ENCODE data around the gene TDP2.
A peak's percentile ranks its signal among the peaks of the same experiment; 100 is the strongest.
"Not testable (repeated sequence)": the region's sequence is repeated elsewhere in the genome, so short reads cannot be mapped to it uniquely, and the experiment has no call there.

Gene TDP2

GRCh38 chr6:24668066-24668996 is 1.6 kb upstream of the TDP2 start:
- H3K36me3 Mint-ChIP-seq, result peaks cover 20 to 40% of the 10 kb centered on the region in 2 donors
- peak overlapping the region; percentile 11 to 99 for H3K4me3 Mint-ChIP-seq
- peaks cover 18 to 40% of the 10 kb centered on the region in 2 donors for H3K4me1 Mint-ChIP-seq
- not testable (repeated sequence) for ATAC-seq (replicated peaks); H3K27me3 Mint-ChIP-seq; H3K9me3 Mint-ChIP-seq; H3K27ac Mint-ChIP-seq; DNase-seq

- Mint-ChIP-seq H3K27ac (peak overlapping the region; percentile 99), H3K36me3 (peaks cover 24 to 44% of the 10 kb centered on the region in 2 donors), H3K4me3 (peak overlapping the region; percentile 94 to 99), H3K27me3 (no peaks in the 10 kb centered on the region), H3K9me3 (peaks cover 0 to 3% of the 10 kb centered on the region in 2 donors), H3K4me1 (peaks cover 18 to 49% of the 10 kb centered on the region in 2 donors)
- DNase-seq (no peak), ATAC-seq (replicated peaks) (peak; percentile 4 to 7)
Measured at GRCh38 chr6:24667378-24667803, 692 bp upstream of the TDP2 start.

GRCh38 chr6:24666097-24666640 is 530 bp downstream of the TDP2 start:
- Mint-ChIP-seq H3K9me3 (peaks cover 0 to 3% of the 10 kb centered on the region in 2 donors), H3K27me3 (no peaks in the 10 kb centered on the region), H3K36me3 (peaks cover 30 to 54% of the 10 kb centered on the region in 2 donors), H3K4me3 (peak overlapping the region; percentile 94 to 99), H3K4me1 (peaks cover 18 to 57% of the 10 kb centered on the region in 2 donors), H3K27ac (peak overlapping the region; percentile 99)
- DNase-seq (no peak), ATAC-seq (replicated peaks) (peak; percentile 58 to 60)

GRCh38 chr6:24664046-24664987 is 2.4 kb downstream of the TDP2 start:
- H3K36me3 Mint-ChIP-seq, result peaks cover 25 to 45% of the 10 kb centered on the region in 2 donors
- H3K4me1 Mint-ChIP-seq, result peaks cover 18 to 59% of the 10 kb centered on the region in 2 donors
- H3K4me3 Mint-ChIP-seq, result peak overlapping the region in 1 of 2 donors; percentile 25
- ATAC-seq (replicated peaks) (no peak), DNase-seq (no peak)
- peak overlapping the region; percentile 9 for H3K27ac Mint-ChIP-seq
- H3K9me3 Mint-ChIP-seq, result no peaks in the 10 kb centered on the region
- no peaks in the 10 kb centered on the region for H3K27me3 Mint-ChIP-seq

- ATAC-seq (replicated peaks) (no peak), DNase-seq (no peak)
- H3K4me3 Mint-ChIP-seq, result no peak overlapping the region
- no peak overlapping the region for H3K27ac Mint-ChIP-seq
- peaks cover 16 to 48% of the 10 kb centered on the region in 2 donors for H3K4me1 Mint-ChIP-seq
- peaks cover 22 to 41% of the 10 kb centered on the region in 2 donors for H3K36me3 Mint-ChIP-seq
- no peaks in the 10 kb centered on the region for H3K9me3 Mint-ChIP-seq
- no peaks in the 10 kb centered on the region for H3K27me3 Mint-ChIP-seq
Measured at GRCh38 chr6:24663189-24663588, 3.5 kb downstream of the TDP2 start.

GRCh38 chr6:24662236-24662635 is 4.5 kb downstream of the TDP2 start:
- Mint-ChIP-seq H3K4me3 (no peak overlapping the region), H3K9me3 (no peaks in the 10 kb centered on the region), H3K27ac (no peak overlapping the region), H3K36me3 (peaks cover 22 to 46% of the 10 kb centered on the region in 2 donors), H3K27me3 (no peaks in the 10 kb centered on the region), H3K4me1 (peaks cover 13 to 42% of the 10 kb centered on the region in 2 donors)
- no peak for DNase-seq
- ATAC-seq (replicated peaks), result no peak

- Mint-ChIP-seq H3K4me1 (peaks cover 13 to 42% of the 10 kb centered on the region in 2 donors), H3K36me3 (peaks cover 22 to 45% of the 10 kb centered on the region in 2 donors)
- ATAC-seq (replicated peaks); H3K4me3 Mint-ChIP-seq; H3K9me3 Mint-ChIP-seq; H3K27ac Mint-ChIP-seq; H3K27me3 Mint-ChIP-seq; DNase-seq: not testable (repeated sequence)
Measured at GRCh38 chr6:24661759-24662158, 4.9 kb downstream of the TDP2 start.

- DNase-seq (no peak), ATAC-seq (replicated peaks) (no peak)
- H3K27me3 Mint-ChIP-seq, result no peaks in the 10 kb centered on the region
- H3K36me3 Mint-ChIP-seq, result peaks cover 28 to 58% of the 10 kb centered on the region in 2 donors
- H3K27ac Mint-ChIP-seq, result no peak overlapping the region
- H3K4me3 Mint-ChIP-seq, result no peak overlapping the region
- H3K4me1 Mint-ChIP-seq, result peaks cover 15 to 46% of the 10 kb centered on the region in 2 donors
- no peaks in the 10 kb centered on the region for H3K9me3 Mint-ChIP-seq
Measured at GRCh38 chr6:24660105-24660504, 6.6 kb downstream of the TDP2 start.

GRCh38 chr6:24659561-24659960 is 7.1 kb downstream of the TDP2 start:
- Mint-ChIP-seq H3K27ac (peak overlapping the region; percentile 37), H3K4me3 (no peak overlapping the region), H3K27me3 (no peaks in the 10 kb centered on the region), H3K4me1 (peaks cover 11 to 41% of the 10 kb centered on the region in 2 donors), H3K9me3 (no peaks in the 10 kb centered on the region), H3K36me3 (peaks cover 26 to 55% of the 10 kb centered on the region in 2 donors)
- ATAC-seq (replicated peaks) (no peak), DNase-seq (no peak)

GRCh38 chr6:24658573-24659560 is 7.8 kb downstream of the TDP2 start:
- peaks cover 26 to 55% of the 10 kb centered on the region in 2 donors for H3K36me3 Mint-ChIP-seq

GRCh38 chr6:24655215-24655614 is 11.5 kb downstream of the TDP2 start:
- no peak overlapping the region for H3K27ac Mint-ChIP-seq
- DNase-seq (no peak), ATAC-seq (replicated peaks) (no peak)
- H3K36me3 Mint-ChIP-seq, result peaks cover 12 to 46% of the 10 kb centered on the region in 2 donors
- H3K4me1 Mint-ChIP-seq, result peaks cover 8 to 12% of the 10 kb centered on the region in 2 donors
- no peak overlapping the region for H3K4me3 Mint-ChIP-seq
- no peaks in the 10 kb centered on the region for H3K9me3 Mint-ChIP-seq
- H3K27me3 Mint-ChIP-seq, result no peaks in the 10 kb centered on the region

More at GRCh38 chr6:24658573-24659560, 7.8 kb downstream of the TDP2 start:
- Mint-ChIP-seq H3K9me3 (no peaks in the 10 kb centered on the region), H3K4me3 (no peak overlapping the region), H3K27ac (peak overlapping the region; percentile 37), H3K4me1 (peaks cover 10 to 36% of the 10 kb centered on the region in 2 donors), H3K27me3 (no peaks in the 10 kb centered on the region)
- ATAC-seq (replicated peaks) (no peak), DNase-seq (no peak)

GRCh38 chr6:24650365-24650764 is 16.3 kb downstream of the TDP2 start:
- Mint-ChIP-seq H3K4me1 (peaks cover 8 to 15% of the 10 kb centered on the region in 2 donors), H3K4me3 (no peak overlapping the region), H3K36me3 (peaks cover 6 to 19% of the 10 kb centered on the region in 2 donors), H3K27me3 (no peaks in the 10 kb centered on the region), H3K27ac (no peak overlapping the region), H3K9me3 (no peaks in the 10 kb centered on the region)
- DNase-seq (no peak), ATAC-seq (replicated peaks) (no peak)

- Mint-ChIP-seq H3K27ac (no peak overlapping the region), H3K9me3 (no peaks in the 10 kb centered on the region)
Measured at GRCh38 chr6:24649691-24650090, 17.0 kb downstream of the TDP2 start.

More at GRCh38 chr6:24649691-24650090, 17.0 kb downstream of the TDP2 start:
- no peak overlapping the region for H3K4me3 Mint-ChIP-seq
- DNase-seq, result no peak
- peaks cover 6 to 19% of the 10 kb centered on the region in 2 donors for H3K36me3 Mint-ChIP-seq
- no peaks in the 10 kb centered on the region for H3K27me3 Mint-ChIP-seq
- ATAC-seq (replicated peaks), result no peak
- H3K4me1 Mint-ChIP-seq, result peaks cover 10 to 17% of the 10 kb centered on the region in 2 donors

Measured in stimulated activated naive B cell treated with anti-CD40 and anti-IgM and Interleukin-4, amounts not matched to agents 10 μg/mL and 1 μg/mL and 100 μg/mL, for 72 hours (primary cell).